NT2/D1 (cell line): ENCODE measurements around the gene STRIP2.

Source experiments
- SUZ12 ChIP-seq: IDR thresholded peaks from 2 replicates; pipeline ENCODE4 v1.6.1; 2011; ENCODE audit not compliant: insufficient read length, insufficient read depth; ENCODE audit errors: extremely low read depth
- YY1 ChIP-seq: IDR thresholded peaks from 2 replicates; pipeline ENCODE4 v1.6.1; 2011; ENCODE audit not compliant: insufficient read length, insufficient read depth
- ZNF274 ChIP-seq: IDR thresholded peaks from 2 replicates; pipeline ENCODE4 v1.6.1; 2011; ENCODE audit warnings: mild to moderate bottlenecking, low read depth, low read length

- TF ChIP-seq ZNF274 (no peak), YY1 (no peak), SUZ12 (no peak)
These were observed 28.2 kb downstream of the STRIP2 start for GRCh38 chr7:129462420-129462819.
